Activated CD8-positive, alpha-beta memory T cell treated with anti-CD3 and anti-CD28 coated beads for 4 hours (primary cell): ENCODE data around the gene SLC35D2.
A peak's percentile ranks its signal among the peaks of the same experiment; 100 is the strongest.

Experiments used
- DNase-seq, 2 donors: peaks; one replicate each; pipeline ENCODE4 v3.0.0-alpha.2; 2020; ENCODE audit warnings: low read depth in 2 of 2

Gene SLC35D2

GRCh38 chr9:96383165-96383942 is at the start of gene SLC35D2:
Gene SLC35D2 (minus strand): TSS chr9:96383711. CDS start chr9:96383634, 77 bp downstream.
- DNase-seq, result no peak

- DNase-seq, result no peak
Observed at GRCh38 chr9:96430377-96430776, 46.9 kb upstream of the SLC35D2 start.

GRCh38 chr9:96429732-96430131 is 46.2 kb upstream of the SLC35D2 start:
- no peak for DNase-seq

DNA sequence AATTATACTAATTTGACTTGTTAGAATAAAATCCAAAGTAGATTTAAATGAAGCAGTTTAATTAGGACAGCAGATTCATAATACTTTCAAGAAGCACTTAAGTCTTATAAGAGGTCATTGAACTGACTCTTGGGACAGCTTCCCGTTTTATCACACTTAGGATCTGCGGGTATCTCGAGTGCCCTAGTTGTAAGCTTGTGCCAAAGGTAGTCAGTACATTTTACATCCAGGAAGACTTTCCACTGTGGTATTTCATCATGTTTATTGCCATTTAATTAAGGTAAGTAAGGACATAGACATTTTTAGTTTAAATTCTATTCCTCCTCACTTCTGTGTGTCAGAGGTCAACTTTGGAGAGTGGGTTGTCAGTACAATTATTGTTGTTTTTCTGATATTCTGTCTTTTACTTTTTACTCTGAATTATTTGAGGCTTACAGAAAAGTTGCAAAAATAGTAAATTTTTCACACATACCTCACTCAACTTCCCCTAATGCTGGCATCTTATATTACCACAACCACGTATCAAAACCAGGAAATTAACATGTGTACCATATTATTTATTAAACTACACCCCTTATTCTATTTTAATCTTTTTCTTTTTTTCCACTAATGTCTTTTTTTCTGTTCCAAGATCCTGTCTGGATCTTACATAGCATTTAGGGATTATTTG is 42.1 kb upstream of the SLC35D2 start:
- DNase-seq, result no peak

DNA sequence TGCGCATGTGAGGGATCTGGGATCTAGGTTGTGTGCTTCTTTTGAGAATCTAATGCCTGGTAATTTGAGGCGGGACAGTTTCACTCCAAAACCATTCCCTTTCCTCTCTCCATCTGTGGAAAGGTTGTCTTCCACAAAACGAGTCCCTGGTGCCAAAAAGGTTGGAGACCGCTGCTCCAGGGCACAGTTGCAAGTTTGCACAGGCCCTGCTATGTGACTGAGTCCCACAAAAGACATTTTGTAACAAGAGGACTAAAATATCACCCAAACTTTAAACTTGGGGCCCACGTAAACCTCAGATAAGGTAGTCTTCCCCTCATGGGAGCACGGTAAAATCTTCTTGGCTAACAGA is 40.5 kb upstream of the SLC35D2 start:
- no peak for DNase-seq

- no peak for DNase-seq
Observed at GRCh38 chr9:96423322-96423984, 39.9 kb upstream of the SLC35D2 start.

- no peak for DNase-seq
Observed at GRCh38 chr9:96420468-96421219, 37.1 kb upstream of the SLC35D2 start.

- no peak for DNase-seq
Observed at GRCh38 chr9:96419691-96419969, 36.1 kb upstream of the SLC35D2 start.

GRCh38 chr9:96418920-96419690 is 35.6 kb upstream of the SLC35D2 start:
- DNase-seq, result no peak

DNA sequence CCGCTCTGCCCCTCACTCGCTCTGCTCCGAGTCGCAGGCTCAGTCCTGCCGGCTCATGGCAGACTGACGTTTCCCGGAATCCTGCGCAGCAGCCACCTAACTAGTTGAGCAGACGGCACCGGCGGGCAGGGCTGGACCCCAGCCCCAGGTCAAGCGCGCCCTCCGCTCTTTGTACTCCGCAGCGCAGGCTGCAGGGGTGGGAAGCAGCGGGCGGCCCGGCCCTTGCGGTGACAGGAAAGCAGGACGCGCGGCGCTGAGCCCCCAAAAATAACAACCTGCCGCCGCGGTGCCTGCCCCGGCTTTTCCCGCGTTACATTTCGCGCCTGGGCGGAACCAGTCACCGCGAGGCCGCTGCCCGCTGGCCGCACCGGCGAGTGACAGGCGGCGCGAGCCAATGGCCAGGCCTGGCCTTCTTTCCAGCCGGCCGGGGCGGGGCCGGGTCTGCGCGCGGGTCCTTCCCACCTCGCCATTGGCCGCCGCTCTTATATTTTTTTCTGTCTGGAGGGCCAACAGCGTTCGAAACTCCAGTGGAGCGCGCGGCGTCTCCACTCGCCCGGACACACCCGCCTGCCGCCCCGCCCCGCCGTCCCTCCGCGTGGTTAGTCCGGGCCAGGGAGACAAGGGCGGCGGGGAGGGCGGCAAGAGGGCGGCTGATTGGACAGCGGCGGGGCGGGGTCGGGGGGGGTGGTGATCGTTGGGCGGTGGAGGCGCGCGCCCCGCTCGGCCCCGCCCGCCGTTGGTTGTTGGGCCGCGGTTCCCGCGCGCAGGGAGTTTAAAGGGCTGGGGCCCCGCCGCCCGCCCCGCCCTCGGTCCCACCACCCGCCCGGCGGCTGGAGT is 34.8 kb upstream of the SLC35D2 start, which contains the start of gene ZNF367:
TSS of gene ZNF367 (minus strand) at position 288 of the 837 bp plus-strand sequence. CDS start 338 bp downstream, outside the sequence.
- peak; percentile 79 to 81 for DNase-seq

- peak in 1 of 2 donors; percentile 17 for DNase-seq
Observed at GRCh38 chr9:96417661-96418082, 34.2 kb upstream of the SLC35D2 start.

- DNase-seq, result peak; percentile 87 to 88
Observed at GRCh38 chr9:96417051-96417586, 33.6 kb upstream of the SLC35D2 start.

DNA sequence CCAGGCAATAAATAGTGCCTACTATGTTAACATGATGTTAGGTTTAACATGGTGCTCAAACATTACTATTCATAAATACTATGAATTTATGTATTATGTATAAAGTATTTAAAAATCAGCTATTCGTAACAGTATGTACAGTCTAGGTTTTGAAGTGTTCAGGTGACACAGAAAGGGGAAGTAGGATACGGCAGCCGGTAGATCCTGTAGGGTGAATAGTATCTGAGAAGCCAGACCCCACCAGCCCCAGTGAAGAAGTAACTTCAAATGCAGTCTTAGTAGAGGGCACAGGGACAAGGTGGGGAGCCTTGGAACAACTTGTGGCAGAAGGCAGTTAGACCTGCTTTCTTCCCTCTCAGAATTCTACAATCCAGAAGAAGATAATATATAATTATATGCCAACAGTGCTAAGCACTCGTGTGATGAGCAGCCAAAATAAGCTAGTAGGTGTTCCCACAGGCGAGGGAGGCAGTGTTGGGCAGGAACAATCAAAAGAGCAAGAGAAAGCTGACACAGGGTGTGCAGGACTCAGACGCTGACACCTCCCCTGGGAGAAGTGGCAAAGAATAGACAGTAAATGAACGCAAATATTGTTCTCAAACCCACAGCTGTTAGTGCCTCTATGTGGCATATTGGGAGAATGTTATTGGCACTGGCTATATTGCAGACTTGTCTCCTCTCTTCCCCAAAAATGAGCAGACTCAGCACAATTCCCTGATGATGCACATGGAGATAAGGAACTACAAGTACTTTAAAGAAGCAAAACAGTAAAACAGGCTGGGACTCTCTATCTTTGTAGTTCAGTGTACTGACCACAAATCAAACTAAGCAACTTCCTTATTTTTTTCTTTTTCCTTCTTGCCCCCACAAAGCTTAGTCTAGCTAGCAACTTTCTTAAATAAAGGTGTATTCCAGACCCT is 30.1 kb upstream of the SLC35D2 start:
- DNase-seq, result no peak

DNA sequence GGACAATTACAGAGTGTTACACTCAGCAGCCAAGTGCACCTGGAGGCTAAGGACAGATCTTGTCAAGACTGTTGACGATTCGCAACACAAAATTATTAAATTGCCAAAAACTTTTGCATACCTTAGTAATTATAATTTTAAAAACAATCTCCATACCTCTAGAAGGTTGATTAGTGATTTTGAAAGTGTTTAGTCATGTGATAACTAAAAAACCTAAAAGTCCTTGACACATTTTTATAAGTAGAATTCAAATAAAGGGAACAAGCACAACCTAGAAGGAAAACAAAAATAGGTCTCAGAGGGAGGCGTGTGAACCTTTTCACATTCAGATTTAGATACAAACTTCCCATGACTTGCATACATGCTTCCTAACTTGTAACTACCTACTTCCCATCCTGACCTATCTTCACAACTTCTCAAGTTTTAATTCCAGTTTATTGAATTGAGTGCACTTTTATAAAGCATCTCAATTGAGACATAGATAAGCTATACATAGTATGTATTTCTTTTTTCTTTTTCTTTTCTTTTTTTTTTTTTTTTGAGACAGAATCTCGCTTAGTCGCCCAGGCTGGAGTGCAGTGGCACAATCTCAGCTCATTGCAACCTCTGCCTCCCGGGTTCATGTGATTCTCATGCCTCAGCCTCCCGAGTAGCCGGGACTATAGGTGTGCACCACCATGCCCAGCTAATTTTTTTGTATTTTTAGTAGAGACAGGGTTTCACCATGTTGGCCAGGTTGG is 28.8 kb upstream of the SLC35D2 start:
- DNase-seq, result no peak

GRCh38 chr9:96411129-96411838 is 27.8 kb upstream of the SLC35D2 start:
- DNase-seq, result no peak

- DNase-seq, result no peak
Observed at GRCh38 chr9:96408409-96409280, 25.1 kb upstream of the SLC35D2 start.
